ENCODE results near the gene ANO2.

GRCh38 chr12:5778821-5779220 is 166.2 kb downstream of the ANO2 start:
- TF ChIP-seq CTCF (IDR thresholded peaks at IDR 0.05) = no peak
- TF ChIP-seq POLR2AphosphoS5 (IDR thresholded peaks at IDR 0.05) = no peak

Measured in transverse colon (tissue), 4 donors.